GM21381 (cell line): ENCODE measurements around the gene ERBB4.
A peak's percentile ranks its signal among the peaks of the same experiment; 100 is the strongest.
"Not testable (repeated sequence)": the region's sequence is repeated elsewhere in the genome, so short reads cannot be mapped to it uniquely, and the experiment has no call there.

ENCODE experiments used
- ATAC-seq: cut with Tn5 transposase; IDR thresholded peaks from one replicate; pipeline ENCODE4 v1.9.1; 2021; ENCODE audit warnings: mild to moderate bottlenecking, moderate library complexity; ENCODE audit not compliant: unreplicated experiment

ERBB4 gene

DNA sequence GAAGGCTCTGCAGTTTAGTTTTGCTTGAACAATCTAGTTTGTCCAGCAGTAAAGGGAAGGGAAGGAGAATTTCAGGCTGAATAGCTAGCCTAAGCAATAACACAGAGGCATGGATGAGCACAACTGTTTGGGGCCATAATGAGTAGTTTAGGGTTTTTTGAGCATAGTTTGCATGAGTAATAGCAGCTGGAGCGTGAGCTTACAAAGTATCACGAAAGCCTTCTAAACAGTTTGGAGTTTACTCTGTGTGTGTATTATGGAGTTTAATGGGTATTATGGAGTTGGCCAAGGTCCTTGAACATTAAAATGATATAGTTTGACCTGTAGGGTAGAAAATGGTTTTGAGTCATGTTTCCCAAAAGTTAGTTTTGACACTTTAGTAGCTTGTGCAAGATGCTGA lies 782.3 kb downstream of the ERBB4 start:
- ATAC-seq: no peak

DNA sequence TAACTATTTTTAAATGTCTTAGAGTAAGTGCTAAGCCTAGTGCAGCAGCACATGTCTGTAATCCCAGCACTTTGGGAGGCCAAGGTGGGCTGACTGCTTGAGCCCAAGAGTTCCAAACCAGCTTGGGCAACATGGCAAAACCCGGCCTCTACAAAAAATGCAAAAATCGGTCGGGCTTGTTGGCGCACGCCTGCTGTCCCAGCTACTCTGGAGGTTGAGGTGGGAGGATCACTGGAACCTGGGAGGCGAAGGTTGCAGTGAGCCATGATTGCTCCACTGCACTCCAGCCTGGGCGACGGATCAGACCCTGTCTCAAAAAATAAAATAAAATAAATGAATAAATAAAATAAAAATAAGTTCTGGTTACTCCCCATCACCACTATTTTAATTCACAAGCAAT lies 783.4 kb downstream of the ERBB4 start:
- ATAC-seq: no peak

DNA sequence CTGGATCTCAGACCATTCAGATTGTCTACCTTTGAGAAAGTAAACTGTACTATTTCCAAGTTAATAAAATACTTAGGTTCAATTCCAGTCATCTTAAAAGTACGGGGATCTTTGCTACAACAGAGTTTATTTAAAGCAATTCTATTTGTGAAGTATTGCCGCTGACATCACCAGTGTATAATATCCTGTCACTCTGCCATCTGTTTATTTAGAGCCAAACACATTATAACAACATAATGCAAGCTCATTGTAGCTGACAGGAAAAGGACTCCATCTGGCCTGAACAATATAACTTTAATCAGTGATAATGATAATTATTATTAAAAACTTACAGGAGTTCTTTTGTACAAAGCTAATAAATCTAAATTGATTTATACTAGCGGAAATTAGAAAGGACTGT lies 786.8 kb downstream of the ERBB4 start:
- no peak for ATAC-seq

GRCh38 chr2:211748339-211748738 lies 790.3 kb downstream of the ERBB4 start:
- ATAC-seq: no peak

DNA sequence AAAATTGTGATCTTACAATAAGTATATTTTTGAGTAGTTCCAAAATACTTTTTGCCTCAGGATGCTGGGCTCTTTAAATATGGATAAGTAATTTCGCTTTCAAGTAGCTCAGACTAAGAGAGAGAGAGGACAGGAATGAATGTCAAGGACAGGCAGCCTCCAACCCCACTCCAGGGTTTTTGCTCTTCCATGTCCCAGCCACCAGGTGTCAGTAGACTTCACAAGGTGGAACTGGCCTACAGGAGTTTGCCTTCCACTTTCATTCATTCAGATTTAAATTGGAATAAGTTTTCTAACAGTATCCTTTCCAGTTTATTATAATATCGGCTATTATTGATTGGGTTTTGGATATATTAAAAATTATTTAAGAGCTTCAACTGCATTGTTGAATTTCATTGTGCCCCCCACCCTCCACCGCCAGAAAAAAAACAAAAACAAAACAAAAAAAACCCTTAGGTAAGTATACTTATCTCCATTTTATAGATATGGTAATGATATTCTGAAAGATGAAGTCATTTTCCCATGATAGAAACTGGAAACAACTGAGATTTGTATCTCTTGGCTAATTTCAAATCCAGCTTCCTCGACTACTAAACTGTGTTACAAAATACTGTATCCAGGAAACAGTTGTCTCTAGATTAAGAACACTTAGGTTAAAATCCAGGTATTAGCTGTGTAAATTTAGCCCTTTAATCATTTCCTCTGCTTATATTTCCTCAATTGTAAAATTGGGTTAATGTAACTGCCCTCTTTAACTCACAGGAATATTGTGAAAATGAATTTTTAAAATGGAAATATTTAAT lies 793.1 kb downstream of the ERBB4 start:
- peak; percentile 95 for ATAC-seq

GRCh38 chr2:211744379-211744778 lies 794.2 kb downstream of the ERBB4 start:
- ATAC-seq: no peak

DNA sequence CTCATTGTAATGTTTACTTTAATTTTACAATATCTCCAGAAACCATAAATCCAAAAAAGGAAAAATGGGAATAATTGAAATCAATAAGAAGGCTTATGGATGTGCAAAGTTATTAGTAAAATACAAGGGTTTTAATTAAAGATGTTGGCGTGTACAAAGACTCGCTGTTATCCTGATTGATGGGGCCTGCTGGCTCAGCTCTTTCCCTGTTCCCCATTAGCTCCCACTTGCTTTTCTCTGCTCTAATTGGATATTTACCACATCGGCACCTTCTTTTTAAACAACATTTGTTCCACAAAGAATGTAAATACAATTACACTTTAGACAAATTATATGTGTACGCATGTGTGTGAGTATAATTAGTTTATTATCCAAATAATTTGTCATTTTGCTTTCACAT lies 796.6 kb downstream of the ERBB4 start:
- ATAC-seq: no peak

DNA sequence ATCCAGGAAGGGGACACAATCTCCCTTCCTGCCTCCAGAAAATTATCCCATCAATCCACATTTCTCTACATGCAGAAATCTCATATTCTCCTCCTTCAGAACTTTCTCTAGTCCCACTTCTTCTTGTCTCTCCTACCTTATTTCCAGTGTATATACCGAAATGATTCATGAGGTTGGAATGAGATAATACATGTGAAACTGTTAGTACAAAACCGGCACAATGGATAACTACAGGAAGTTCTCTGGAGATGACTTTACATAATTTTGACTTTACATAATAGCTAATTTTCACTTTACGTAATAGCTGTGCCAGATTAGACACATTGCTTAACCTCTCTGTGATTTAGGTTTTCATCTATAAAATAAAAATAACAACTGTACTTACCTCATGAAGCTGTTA lies 801.3 kb downstream of the ERBB4 start:
- ATAC-seq: no peak

- no peak for ATAC-seq
These were observed 808.4 kb downstream of the ERBB4 start for GRCh38 chr2:211730215-211730614.

GRCh38 chr2:211729433-211729832 lies 809.2 kb downstream of the ERBB4 start:
- ATAC-seq: no peak

- ATAC-seq: no peak
These were observed 813.7 kb downstream of the ERBB4 start for GRCh38 chr2:211724933-211725332.

GRCh38 chr2:211723398-211723797 lies 815.2 kb downstream of the ERBB4 start:
- ATAC-seq: no peak

- no peak for ATAC-seq
These were observed 815.7 kb downstream of the ERBB4 start for GRCh38 chr2:211722928-211723327.

GRCh38 chr2:211721874-211722273 lies 816.7 kb downstream of the ERBB4 start:
- not testable (repeated sequence) for ATAC-seq

DNA sequence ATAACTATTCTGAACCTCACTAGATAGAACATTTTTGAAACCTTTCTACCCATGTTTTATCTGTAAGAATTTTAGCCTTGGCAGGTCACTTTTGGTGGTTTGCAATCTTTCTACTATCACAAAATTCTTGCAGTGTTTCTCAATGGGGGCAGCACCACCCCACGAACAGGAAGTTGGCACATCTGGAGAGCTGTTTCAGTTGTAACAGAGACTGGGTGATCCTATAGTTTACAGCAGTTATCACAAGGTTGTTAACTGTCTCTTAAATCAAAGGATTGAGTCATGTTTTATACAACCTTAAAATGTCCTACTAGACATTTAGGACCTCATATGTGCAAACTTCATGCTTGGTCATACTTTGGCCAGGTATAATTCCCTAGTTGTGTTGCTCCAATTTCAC lies 829.2 kb downstream of the ERBB4 start:
- no peak for ATAC-seq

DNA sequence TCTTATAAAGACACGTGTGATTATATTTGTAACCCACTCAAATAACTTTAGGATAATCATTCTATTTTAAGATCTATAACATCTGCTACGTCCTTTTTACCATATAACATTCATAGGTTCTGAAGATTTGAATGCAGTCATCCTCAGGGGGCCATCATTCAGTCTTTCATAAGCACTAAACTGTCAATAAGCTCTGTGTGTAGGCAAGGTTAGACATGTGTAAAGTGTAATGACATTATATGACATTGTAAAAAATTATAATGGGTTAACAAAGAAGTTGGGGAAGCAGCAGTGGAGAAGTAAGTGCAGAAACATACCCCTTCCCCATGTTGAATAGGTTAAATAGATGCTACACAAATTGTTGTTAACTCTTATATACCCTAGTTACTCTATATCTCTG lies 845.9 kb downstream of the ERBB4 start:
- no peak for ATAC-seq

DNA sequence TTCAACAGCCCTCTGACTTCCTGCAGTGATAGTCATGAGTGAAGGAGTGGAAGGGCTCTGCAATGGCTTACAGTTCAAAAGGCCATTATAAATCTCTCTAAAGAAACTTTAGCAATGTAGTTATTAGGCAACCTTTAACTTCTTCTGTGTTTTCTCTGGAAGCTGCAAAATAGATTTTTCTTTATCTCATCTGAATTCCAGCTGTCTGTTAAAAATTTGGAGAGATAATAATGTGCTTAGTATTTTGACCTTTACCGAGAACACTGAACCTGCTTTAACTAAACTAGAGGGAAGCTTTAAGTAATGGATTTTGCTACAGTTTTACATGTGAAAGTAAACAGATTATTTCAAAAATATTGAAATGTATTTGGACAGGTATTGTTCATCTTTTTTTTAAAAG lies 847.9 kb downstream of the ERBB4 start:
- ATAC-seq: no peak

GRCh38 chr2:211688196-211688595 lies 850.4 kb downstream of the ERBB4 start:
- no peak for ATAC-seq

DNA sequence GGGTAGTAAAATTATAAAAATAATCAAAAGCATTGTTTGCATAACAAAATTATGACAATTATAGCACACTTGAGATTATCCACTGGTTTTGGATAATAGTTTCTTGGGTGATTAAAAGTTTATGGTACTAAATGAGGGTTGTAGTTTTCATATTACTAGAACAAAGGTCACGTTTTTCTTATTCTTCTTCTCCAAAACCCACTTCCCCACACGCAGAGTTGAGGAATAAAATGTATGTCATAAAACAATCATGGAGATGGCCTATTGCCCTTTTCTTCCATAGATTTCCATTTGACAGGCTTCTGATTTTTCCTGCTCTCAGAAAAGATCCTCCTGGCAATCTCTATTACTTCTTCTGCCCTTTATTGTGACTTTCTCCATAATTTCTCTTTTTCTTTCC lies 863.9 kb downstream of the ERBB4 start:
- ATAC-seq: no peak

DNA sequence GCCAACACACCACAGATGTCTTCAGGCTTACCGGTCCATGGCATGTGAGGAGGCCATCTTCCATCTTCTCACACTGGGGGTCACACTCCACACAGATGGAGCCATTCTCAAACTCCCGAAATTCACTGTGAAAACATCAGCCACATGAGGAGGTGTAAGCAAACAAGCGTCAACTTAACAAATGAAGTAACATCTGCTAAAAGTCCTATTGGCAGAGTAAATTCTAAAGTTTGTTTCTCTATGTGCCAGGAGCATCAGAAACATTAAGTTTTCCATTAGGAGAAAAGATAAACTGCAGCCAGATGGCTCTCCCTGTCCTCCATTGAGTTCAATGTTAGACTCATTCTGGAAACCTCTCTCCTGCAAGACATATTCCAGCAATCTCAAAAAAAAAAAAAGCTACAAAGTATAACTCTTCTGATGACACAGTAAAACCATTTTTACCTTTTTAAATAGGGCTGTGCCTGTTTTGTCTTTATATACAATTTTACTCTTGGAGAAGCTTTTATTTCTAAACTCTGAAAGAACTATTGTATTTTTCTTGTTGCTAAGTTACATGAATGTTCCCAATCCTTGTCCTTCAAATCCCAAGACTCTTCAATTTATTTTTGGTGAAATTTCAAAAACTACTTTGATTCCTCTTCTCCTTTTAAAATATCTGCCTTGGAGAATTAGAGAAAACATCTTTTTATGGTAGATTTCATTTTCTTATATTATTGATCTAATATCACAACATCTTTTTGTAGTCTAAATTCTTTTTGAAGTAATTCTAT lies 865.3 kb downstream of the ERBB4 start:
- no peak for ATAC-seq

- ATAC-seq: no peak
These were observed 866.6 kb downstream of the ERBB4 start for GRCh38 chr2:211671977-211672376.

DNA sequence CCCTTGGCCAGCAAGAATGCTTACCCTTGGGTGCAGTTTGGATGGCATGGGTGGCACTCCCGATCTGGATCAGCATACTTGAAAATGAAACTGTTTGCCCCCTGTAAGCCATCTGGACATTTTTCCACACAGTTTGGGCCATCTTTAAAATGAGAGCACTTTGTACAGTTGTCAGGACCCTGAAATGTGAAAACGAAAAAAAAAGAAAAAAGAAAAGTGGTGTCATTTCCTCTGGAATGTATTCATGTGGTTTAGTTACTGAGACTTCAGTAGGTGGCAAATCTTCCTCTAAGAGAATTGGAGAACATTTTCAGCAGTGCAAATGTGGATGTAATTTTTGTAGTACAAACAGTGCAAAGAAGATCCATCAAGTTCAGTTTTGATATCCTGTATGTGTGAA lies 873.3 kb downstream of the ERBB4 start:
- no peak for ATAC-seq
